GM21786 (cell line): ENCODE results near the gene KIF5C.

Source experiments
- ATAC-seq: cut with Tn5 transposase; IDR thresholded peaks from one replicate; pipeline ENCODE4 v1.9.1; 2021; ENCODE audit not compliant: unreplicated experiment

The KIF5C gene

GRCh38 chr2:149009576-149010461 lies 134.8 kb downstream of the KIF5C start:
- ATAC-seq, result no peak

GRCh38 chr2:149012545-149012944 lies 137.5 kb downstream of the KIF5C start:
- no peak for ATAC-seq

GRCh38 chr2:149015501-149015900 lies 140.5 kb downstream of the KIF5C start:
- ATAC-seq, result no peak

- ATAC-seq, result no peak
These were observed 141.0 kb downstream of the KIF5C start for GRCh38 chr2:149015926-149016563.

GRCh38 chr2:149017116-149017985 lies 142.3 kb downstream of the KIF5C start:
- ATAC-seq, result no peak

GRCh38 chr2:149018981-149019380 lies 144.0 kb downstream of the KIF5C start:
- ATAC-seq, result no peak

- ATAC-seq, result no peak
These were observed 144.7 kb downstream of the KIF5C start for GRCh38 chr2:149019768-149020167.

GRCh38 chr2:149020432-149020851 lies 145.4 kb downstream of the KIF5C start:
- ATAC-seq, result peak; percentile 41

- peak; percentile 67 for ATAC-seq
These were observed 146.3 kb downstream of the KIF5C start for GRCh38 chr2:149021271-149021719.

GRCh38 chr2:149021761-149022160 lies 146.7 kb downstream of the KIF5C start:
- ATAC-seq, result peak; percentile 53

- ATAC-seq, result no peak
These were observed 148.1 kb downstream of the KIF5C start for GRCh38 chr2:149023091-149023490.

GRCh38 chr2:149027590-149028250 lies 152.7 kb downstream of the KIF5C start:
- no peak for ATAC-seq

- no peak for ATAC-seq
These were observed 153.3 kb downstream of the KIF5C start for GRCh38 chr2:149028377-149028776.

- no peak for ATAC-seq
These were observed 153.9 kb downstream of the KIF5C start for GRCh38 chr2:149028891-149029290.

GRCh38 chr2:149029307-149029965 lies 154.4 kb downstream of the KIF5C start:
- ATAC-seq, result no peak

- ATAC-seq, result no peak
These were observed 156.4 kb downstream of the KIF5C start for GRCh38 chr2:149031396-149031795.

GRCh38 chr2:149033716-149034115 lies 158.7 kb downstream of the KIF5C start:
- no peak for ATAC-seq

- no peak for ATAC-seq
These were observed 159.4 kb downstream of the KIF5C start for GRCh38 chr2:149034406-149034805.

GRCh38 chr2:149036507-149037293 lies 161.7 kb downstream of the KIF5C start:
- peak; percentile 24 for ATAC-seq
